Muscle layer of duodenum (tissue), 2 donors: Measurements from ENCODE around the gene KIF26B.

Experiments used
- H3K27ac ChIP-seq: one replicate; pipeline ENCODE4 v1.7.0; 2013; ENCODE audit warnings: mild to moderate bottlenecking, low read length
- H3K27me3 ChIP-seq: one replicate; pipeline ENCODE4 v1.7.0; 2013; ENCODE audit warnings: low read depth, mild to moderate bottlenecking, control low read depth, low read length
- H3K36me3 ChIP-seq, 2 donors: one replicate each; pipeline ENCODE4 v1.7.0; 2013; ENCODE audit warnings: low read length in 2 of 2, control low read depth in 1 of 2, mild to moderate bottlenecking in 1 of 2; ENCODE audit not compliant: insufficient read depth in 2 of 2, control insufficient read depth in 1 of 2
- H3K4me1 ChIP-seq, 2 donors: one replicate each; pipeline ENCODE4 v1.7.0; 2013; ENCODE audit warnings: low read length in 2 of 2, mild to moderate bottlenecking in 2 of 2, control low read depth in 1 of 2, moderate library complexity in 1 of 2; ENCODE audit not compliant: insufficient read depth in 2 of 2, control insufficient read depth in 1 of 2
- H3K4me3 ChIP-seq, 2 donors: one replicate each; pipeline ENCODE4 v1.7.0; 2013; ENCODE audit warnings: low read length in 2 of 2, low read depth in 1 of 2, mild to moderate bottlenecking in 1 of 2
- H3K9me3 ChIP-seq, 2 donors: one replicate each; pipeline ENCODE4 v1.7.0; 2013; ENCODE audit warnings: low read length in 2 of 2, control low read depth in 1 of 2, mild to moderate bottlenecking in 1 of 2; ENCODE audit not compliant: control insufficient read depth in 1 of 2
- donor health status: healthy.

KIF26B gene

GRCh38 chr1:245370175-245370825, 215.5 kb downstream of the KIF26B start:
- Histone ChIP-seq H3K9me3 (no peaks in the 10 kb centered on the region), H3K4me1 (no peaks in the 10 kb centered on the region), H3K4me3 (no peak overlapping the region), H3K27ac (no peak overlapping the region), H3K36me3 (no peaks in the 10 kb centered on the region), H3K27me3 (no peaks in the 10 kb centered on the region)

- Histone ChIP-seq H3K27me3 (no peaks in the 10 kb centered on the region), H3K4me1 (no peaks in the 10 kb centered on the region), H3K9me3 (no peaks in the 10 kb centered on the region), H3K27ac (no peak overlapping the region), H3K4me3 (no peak overlapping the region), H3K36me3 (no peaks in the 10 kb centered on the region)
Observed at GRCh38 chr1:245370905-245371581, 216.3 kb downstream of the KIF26B start.

GRCh38 chr1:245373131-245373530, 218.3 kb downstream of the KIF26B start:
- Histone ChIP-seq H3K9me3 (no peaks in the 10 kb centered on the region), H3K36me3 (no peaks in the 10 kb centered on the region), H3K27me3 (no peaks in the 10 kb centered on the region), H3K4me1 (no peaks in the 10 kb centered on the region), H3K27ac (no peak overlapping the region), H3K4me3 (no peak overlapping the region)

- no peaks in the 10 kb centered on the region for H3K9me3 ChIP-seq
- H3K36me3 ChIP-seq = no peaks in the 10 kb centered on the region
- no peaks in the 10 kb centered on the region for H3K27me3 ChIP-seq
- H3K27ac ChIP-seq = no peak overlapping the region
- no peak overlapping the region for H3K4me3 ChIP-seq
- H3K4me1 ChIP-seq = no peaks in the 10 kb centered on the region
Observed at GRCh38 chr1:245375789-245376460, 221.1 kb downstream of the KIF26B start.

GRCh38 chr1:245377854-245378253, 223.1 kb downstream of the KIF26B start:
- Histone ChIP-seq H3K27ac (no peak overlapping the region), H3K4me3 (no peak overlapping the region), H3K9me3 (no peaks in the 10 kb centered on the region), H3K27me3 (no peaks in the 10 kb centered on the region), H3K36me3 (no peaks in the 10 kb centered on the region), H3K4me1 (no peaks in the 10 kb centered on the region)

- no peaks in the 10 kb centered on the region for H3K27me3 ChIP-seq
- no peak overlapping the region for H3K27ac ChIP-seq
- peaks cover 0 to 3% of the 10 kb centered on the region in 2 donors for H3K4me1 ChIP-seq
- no peak overlapping the region for H3K4me3 ChIP-seq
- H3K9me3 ChIP-seq = no peaks in the 10 kb centered on the region
- H3K36me3 ChIP-seq = no peaks in the 10 kb centered on the region
Observed at GRCh38 chr1:245378311-245378722, 223.5 kb downstream of the KIF26B start.

- Histone ChIP-seq H3K36me3 (no peaks in the 10 kb centered on the region), H3K9me3 (no peaks in the 10 kb centered on the region), H3K27ac (no peak overlapping the region), H3K27me3 (no peaks in the 10 kb centered on the region), H3K4me1 (peaks cover 0 to 6% of the 10 kb centered on the region in 2 donors), H3K4me3 (no peak overlapping the region)
Observed at GRCh38 chr1:245378745-245379144, 224.0 kb downstream of the KIF26B start.

- no peaks in the 10 kb centered on the region for H3K9me3 ChIP-seq
- peaks cover 0 to 6% of the 10 kb centered on the region in 2 donors for H3K4me1 ChIP-seq
- H3K27ac ChIP-seq = no peak overlapping the region
- H3K36me3 ChIP-seq = no peaks in the 10 kb centered on the region
- no peaks in the 10 kb centered on the region for H3K27me3 ChIP-seq
- no peak overlapping the region for H3K4me3 ChIP-seq
Observed at GRCh38 chr1:245380790-245381535, 226.2 kb downstream of the KIF26B start.

GRCh38 chr1:245382981-245383380, 228.2 kb downstream of the KIF26B start:
- H3K9me3 ChIP-seq = no peaks in the 10 kb centered on the region
- no peak overlapping the region for H3K27ac ChIP-seq
- H3K27me3 ChIP-seq = no peaks in the 10 kb centered on the region
- no peak overlapping the region for H3K4me3 ChIP-seq
- H3K36me3 ChIP-seq = no peaks in the 10 kb centered on the region
- H3K4me1 ChIP-seq = peaks cover 0 to 6% of the 10 kb centered on the region in 2 donors

- H3K36me3 ChIP-seq = no peaks in the 10 kb centered on the region
- H3K4me1 ChIP-seq = peaks cover 0 to 6% of the 10 kb centered on the region in 2 donors
- H3K9me3 ChIP-seq = no peaks in the 10 kb centered on the region
- no peaks in the 10 kb centered on the region for H3K27me3 ChIP-seq
- no peak overlapping the region for H3K4me3 ChIP-seq
- H3K27ac ChIP-seq = no peak overlapping the region
Observed at GRCh38 chr1:245383396-245384330, 228.9 kb downstream of the KIF26B start.
